Measurements from ENCODE around the gene LIPC.
A peak's percentile ranks its signal among the peaks of the same experiment; 100 is the strongest.

Gene LIPC

GRCh38 chr15:58430224-58430787, 1.5 kb upstream of the LIPC start:
- DNase-seq (ENCODE audit: low read depth), result no peak
- no peak overlapping the region for H3K4me3 ChIP-seq (ENCODE audit: low read depth, low read length)

DNA sequence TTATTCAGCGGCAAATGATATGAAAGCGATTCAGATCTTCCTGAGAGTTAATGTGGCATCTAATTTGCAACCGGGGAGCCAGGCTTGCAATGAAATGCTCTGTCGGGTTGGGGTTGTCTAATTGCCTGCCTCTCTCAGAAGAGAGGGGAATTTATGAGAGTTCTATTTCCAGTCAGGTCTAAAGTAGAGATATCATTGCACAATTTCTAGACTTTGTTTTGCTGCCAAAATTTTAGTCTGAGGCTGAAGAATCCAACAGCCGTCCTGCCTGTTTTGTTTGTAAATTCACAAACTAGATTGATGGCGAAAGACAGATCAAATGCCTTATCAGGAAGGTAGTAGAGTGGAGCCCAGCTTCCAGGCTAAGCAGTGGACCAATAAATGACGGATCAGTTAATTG, 610 bp downstream of the LIPC start:
- no peak for DNase-seq (ENCODE audit: low read depth)
- H3K4me3 ChIP-seq (ENCODE audit: low read depth, low read length), result no peak overlapping the region

- DNase-seq (ENCODE audit: low read depth), result no peak
- no peak overlapping the region for H3K4me3 ChIP-seq (ENCODE audit: low read depth, low read length)
These were observed 2.0 kb downstream of the LIPC start for GRCh38 chr15:58433597-58434333.

DNA sequence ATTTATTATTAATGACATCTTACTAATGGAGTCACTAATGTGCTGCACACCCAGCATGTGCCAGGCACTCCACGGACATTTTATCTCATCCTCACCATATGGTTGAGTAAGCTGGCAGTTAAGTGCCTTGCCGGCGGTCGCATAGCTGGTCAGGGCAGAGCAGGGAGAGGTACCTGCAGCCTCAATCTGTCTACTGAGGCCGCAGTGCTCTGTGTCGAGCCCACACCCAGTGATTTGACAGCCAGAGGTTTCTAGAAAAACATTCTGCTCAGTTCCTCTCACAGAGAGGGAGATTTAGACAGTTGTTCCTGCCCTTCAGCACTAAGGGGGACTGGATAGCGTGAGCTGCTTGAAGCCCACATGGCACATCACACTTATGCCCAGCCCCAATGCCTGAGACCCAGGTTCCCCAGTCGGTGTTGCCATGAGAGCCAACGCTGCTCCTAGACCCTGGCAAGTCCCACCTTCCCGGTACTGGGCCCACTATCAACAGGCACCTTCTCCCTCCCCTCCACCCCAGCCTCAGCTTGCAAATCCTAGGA, 2.6 kb downstream of the LIPC start:
- no peak for DNase-seq (ENCODE audit: low read depth)
- no peak overlapping the region for H3K4me3 ChIP-seq (ENCODE audit: low read depth, low read length)

DNA sequence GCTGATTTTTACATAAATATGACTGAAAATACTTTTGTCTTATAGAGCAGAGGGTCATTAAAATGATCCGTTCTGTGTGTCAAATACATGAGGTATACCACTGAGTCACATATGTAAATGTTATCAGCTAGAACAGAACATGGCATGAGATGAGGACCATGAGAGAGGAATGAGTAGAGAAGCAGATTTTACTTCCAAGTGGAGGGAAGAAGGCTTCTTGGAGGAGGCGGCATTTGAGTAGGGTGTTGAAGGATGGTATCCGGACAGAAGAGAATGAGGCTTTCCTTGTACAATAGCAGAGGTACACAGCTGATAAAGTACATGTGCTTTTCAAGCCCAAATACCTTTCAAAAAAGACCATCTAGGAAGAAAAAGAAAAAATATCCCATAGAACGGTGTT, 4.8 kb downstream of the LIPC start:
- DNase-seq (ENCODE audit: low read depth), result no peak
- H3K4me3 ChIP-seq (ENCODE audit: low read depth, low read length), result no peak overlapping the region

- no peak overlapping the region for H3K4me3 ChIP-seq (ENCODE audit: low read depth, low read length)
- no peak for DNase-seq (ENCODE audit: low read depth)
These were observed 5.8 kb downstream of the LIPC start for GRCh38 chr15:58437531-58438105.

DNA sequence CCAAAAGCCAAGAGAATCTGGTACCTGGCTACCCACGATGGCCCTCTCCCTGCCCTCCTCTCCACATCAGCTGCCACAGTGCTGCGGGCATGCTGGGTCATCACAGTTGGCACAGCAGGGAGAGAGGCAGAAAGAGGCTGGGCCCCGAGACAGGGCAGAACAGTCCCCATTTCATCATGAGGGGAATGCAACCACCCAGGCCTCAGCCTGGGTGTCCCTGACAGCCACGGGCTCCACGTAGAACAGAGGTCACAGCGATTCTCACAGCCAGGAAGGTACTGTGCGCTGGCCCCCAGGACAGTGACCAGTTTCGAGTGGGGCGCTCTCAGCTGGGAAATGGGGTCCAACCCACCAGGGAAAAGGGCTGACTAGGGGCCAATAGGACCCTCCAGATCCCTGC, 6.3 kb downstream of the LIPC start:
- no peak for DNase-seq (ENCODE audit: low read depth)
- H3K4me3 ChIP-seq (ENCODE audit: low read depth, low read length), result no peak overlapping the region

DNA sequence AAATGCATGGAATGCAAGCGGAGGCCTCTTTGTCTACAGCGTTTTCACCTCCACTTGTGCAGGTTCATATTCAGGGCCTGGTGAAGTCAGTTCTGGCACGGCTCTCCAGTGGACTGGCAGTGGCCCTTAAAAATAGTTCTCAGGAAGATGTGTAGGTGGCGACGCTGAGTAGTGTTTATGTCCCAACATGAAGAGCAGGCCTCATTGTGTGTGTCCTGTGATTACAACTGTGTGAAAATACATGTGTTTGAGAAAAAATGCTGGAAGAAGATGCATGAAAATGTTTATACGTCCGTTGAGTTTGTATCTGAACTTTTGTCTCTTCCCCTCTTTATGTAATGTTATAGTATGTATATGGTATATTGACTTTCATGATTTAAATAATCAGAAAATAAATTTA, 7.2 kb downstream of the LIPC start:
- H3K4me3 ChIP-seq (ENCODE audit: low read depth, low read length), result no peak overlapping the region
- no peak for DNase-seq (ENCODE audit: low read depth)

GRCh38 chr15:58440158-58440910, 8.5 kb downstream of the LIPC start:
- no peak for DNase-seq (ENCODE audit: low read depth)
- no peak overlapping the region for H3K4me3 ChIP-seq (ENCODE audit: low read depth, low read length)

DNA sequence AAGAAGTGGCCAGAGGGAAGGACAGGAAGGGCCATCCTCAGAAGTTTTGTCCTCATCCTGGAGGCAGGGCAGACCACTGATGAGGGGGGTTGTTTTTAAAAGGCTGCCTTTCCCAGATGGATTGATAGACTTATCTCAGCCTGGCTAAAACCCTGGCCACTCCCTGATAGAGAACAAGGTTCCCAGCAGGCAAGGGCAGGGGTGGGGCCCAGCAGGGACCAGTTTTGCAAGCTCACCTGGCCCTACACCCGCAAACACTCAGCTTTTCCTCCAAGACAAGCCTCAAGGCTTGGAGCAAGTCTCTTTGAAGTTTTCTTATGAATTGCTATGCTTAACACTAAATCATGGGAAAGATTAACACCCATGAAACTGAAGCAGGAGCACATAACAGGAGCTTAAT, 9.1 kb downstream of the LIPC start:
- DNase-seq (ENCODE audit: low read depth), result no peak
- H3K4me3 ChIP-seq (ENCODE audit: low read depth, low read length), result no peak overlapping the region

- no peak overlapping the region for H3K4me3 ChIP-seq (ENCODE audit: low read depth, low read length)
- DNase-seq (ENCODE audit: low read depth), result peak; percentile 32
These were observed 9.7 kb downstream of the LIPC start for GRCh38 chr15:58441376-58442070.

- DNase-seq (ENCODE audit: low read depth), result no peak
- no peak overlapping the region for H3K4me3 ChIP-seq (ENCODE audit: low read depth, low read length)
These were observed 10.3 kb downstream of the LIPC start for GRCh38 chr15:58442122-58442521.

DNA sequence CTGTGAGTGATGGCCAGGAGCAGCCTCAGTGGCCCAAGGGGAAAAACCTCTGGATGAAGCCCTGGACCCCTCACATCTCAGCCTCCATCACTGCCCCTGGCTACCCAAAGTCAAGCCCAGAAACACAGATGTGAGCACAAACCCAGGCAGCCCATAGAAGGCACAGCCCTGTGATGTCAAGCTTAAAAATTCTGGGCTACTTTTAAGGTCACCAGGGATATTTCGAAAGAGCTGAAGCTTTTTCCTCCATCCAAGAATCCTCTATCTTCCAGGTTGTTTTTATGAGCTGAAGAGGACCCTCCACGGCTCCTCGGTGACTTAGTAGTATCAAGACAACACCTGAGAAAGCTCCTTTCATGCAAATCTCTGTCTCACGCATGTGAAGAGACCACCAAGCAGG, 11.5 kb downstream of the LIPC start:
- no peak overlapping the region for H3K4me3 ChIP-seq (ENCODE audit: low read depth, low read length)
- DNase-seq (ENCODE audit: low read depth), result no peak

DNA sequence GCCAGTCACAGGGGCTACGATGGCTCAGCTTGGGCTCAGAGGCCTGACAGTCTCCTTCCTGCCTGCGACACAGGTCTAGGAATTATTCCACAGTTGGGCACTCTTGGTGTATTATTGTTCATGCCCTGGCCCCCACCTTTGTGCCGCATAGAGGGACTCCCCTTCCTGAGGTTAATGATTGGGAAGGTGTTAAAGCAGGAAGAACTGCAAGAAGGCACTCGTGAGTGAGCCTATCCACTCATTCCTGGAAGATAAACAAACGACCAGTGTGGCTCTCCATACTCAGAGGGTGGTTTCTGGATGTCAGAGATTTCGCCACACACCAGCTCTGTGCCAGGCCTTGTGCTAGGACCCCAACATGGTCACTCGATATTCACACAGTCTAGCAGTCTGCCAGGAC, 12.3 kb downstream of the LIPC start:
- no peak for DNase-seq (ENCODE audit: low read depth)
- H3K4me3 ChIP-seq (ENCODE audit: low read depth, low read length), result no peak overlapping the region

DNA sequence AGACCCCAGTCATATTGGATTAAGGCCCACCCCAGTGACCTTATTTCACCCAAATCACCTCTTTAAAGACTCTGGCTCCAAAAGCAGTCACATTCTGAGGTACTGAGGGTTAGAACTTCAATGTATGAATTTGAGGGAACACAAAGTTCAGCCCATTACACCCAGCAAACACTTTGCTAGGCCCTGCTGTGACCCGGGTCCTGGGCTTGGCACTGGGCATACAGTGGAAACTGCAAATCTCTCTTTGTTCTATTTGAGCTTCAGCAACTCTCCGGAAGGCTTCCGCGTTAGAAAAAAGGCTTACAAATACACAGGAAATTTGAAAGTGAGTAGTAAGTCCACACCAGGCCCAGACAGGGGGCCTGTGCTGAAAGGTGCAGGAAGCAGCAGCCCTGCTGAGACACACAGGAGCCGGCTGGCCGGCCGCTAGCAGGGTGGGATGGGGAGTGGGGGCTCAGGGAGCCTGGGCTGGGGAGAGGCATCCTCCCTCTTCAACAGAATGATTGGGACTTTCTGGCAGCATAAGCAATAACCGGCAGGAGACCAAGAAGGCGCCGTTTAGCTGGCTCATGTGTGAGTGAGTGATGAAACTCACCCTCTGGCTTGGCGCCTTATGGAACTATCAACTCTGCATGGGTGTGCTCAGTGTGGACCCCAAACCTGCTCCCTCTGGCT, 13.0 kb downstream of the LIPC start:
- DNase-seq (ENCODE audit: low read depth), result no peak
- H3K4me3 ChIP-seq (ENCODE audit: low read depth, low read length), result no peak overlapping the region

DNA sequence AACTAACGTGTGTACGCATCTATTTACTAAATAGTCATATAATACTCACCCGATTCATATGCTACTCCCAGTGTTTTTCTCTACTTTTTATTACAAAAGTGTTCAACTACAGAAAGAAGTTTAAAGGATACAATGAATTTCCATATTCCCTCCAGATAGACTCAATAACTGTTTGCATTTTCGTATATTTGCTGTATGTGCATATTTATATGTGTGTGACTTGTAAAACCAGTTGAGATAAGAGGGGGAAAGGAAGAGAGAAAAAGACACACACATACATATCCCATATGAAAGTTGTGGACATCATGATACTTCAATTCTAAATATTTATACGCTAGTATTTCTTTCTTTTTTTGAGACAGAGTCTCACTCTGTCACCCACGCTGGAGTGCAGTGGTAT, 14.1 kb downstream of the LIPC start:
- H3K4me3 ChIP-seq (ENCODE audit: low read depth, low read length), result no peak overlapping the region
- no peak for DNase-seq (ENCODE audit: low read depth)

GRCh38 chr15:58446521-58446920, 14.7 kb downstream of the LIPC start:
- DNase-seq (ENCODE audit: low read depth), result no peak
- no peak overlapping the region for H3K4me3 ChIP-seq (ENCODE audit: low read depth, low read length)

- no peak overlapping the region for H3K4me3 ChIP-seq (ENCODE audit: low read depth, low read length)
- peak; percentile 90 for DNase-seq (ENCODE audit: low read depth)
These were observed 15.7 kb downstream of the LIPC start for GRCh38 chr15:58447271-58448010.

DNA sequence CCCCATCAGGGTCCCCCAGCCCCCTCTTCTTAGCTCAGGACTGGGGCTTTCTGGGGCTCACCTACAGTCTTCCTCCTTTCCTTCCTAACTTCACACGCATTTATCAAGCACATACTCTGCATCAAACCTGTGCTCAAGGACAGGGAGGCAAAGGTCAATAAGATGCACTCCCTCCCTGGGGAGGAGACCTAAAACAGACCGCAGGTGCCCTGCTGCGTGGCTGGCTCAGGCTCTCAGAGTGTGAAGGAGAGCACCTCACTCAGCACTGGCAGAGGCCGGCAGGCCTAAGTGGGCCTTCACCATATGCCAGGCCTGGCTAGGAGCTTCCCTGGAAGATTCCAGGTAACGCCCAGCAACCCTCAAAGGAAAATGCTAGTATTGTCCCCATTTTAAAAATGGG, 16.5 kb downstream of the LIPC start:
- no peak for DNase-seq (ENCODE audit: low read depth)

More for the DNA sequence above, 16.5 kb downstream of the LIPC start:
- no peak overlapping the region for H3K4me3 ChIP-seq (ENCODE audit: low read depth, low read length)

Measured in skeletal muscle cell (primary cell).